ENCODE measurements around the gene SMARCA1.
A peak's percentile ranks its signal among the peaks of the same experiment; 100 is the strongest.

Gene SMARCA1

GRCh38 chrX:129530410-129530809 lies 7.1 kb upstream of the SMARCA1 start:
- DNase-seq (ENCODE audit: low spot score): no peak

GRCh38 chrX:129529685-129530281 lies 6.5 kb upstream of the SMARCA1 start:
- no peak for DNase-seq (ENCODE audit: low spot score)

DNA sequence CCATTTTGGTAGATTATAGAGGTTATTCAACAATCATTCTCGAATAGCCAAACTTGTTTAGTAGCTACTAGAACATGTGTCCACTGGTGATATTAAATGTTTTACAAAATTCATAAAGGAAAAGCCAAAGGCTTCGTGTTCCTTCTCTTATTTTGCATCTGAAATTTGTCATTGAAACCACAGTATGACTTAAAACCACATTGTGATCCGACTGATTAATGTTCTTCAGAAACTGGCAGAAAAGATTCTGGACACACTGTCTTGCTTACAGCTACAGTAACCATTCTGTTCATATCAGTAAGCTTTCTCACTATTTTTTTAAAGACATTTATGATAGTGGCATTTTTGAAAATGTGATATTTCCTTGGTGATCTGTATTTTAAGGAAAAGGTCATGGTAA lies 2.6 kb upstream of the SMARCA1 start:
- DNase-seq (ENCODE audit: low spot score): no peak

- DNase-seq (ENCODE audit: low spot score): no peak
Measured at GRCh38 chrX:129525162-129525561, 1.9 kb upstream of the SMARCA1 start.

DNA sequence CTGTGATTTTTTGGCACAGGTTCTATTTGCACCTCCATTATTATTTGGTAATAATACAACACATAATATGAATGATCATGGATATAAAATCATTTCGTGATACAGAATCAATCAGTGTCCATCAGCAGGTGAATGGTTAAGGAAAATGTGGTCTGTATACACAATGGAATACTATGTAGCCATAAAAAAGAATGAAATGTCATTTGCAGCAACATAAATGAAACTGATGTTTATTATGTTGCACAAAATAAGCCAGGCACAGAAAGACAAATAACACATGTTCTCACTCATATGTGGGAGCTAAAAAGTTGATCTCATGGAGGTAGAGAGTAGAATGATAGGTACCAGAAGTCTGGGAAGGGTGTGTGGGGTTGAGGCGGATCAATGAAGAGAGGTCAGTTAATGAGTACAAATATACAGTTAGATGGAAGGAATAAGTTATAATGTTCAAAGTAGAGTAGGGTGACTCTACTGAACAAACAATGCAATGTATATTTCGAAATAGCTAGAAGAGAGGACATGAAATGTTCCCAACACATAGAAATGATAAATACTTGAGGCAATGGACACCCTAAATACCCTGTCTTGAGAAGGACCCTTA lies 1.1 kb upstream of the SMARCA1 start:
- DNase-seq (ENCODE audit: low spot score): no peak

DNA sequence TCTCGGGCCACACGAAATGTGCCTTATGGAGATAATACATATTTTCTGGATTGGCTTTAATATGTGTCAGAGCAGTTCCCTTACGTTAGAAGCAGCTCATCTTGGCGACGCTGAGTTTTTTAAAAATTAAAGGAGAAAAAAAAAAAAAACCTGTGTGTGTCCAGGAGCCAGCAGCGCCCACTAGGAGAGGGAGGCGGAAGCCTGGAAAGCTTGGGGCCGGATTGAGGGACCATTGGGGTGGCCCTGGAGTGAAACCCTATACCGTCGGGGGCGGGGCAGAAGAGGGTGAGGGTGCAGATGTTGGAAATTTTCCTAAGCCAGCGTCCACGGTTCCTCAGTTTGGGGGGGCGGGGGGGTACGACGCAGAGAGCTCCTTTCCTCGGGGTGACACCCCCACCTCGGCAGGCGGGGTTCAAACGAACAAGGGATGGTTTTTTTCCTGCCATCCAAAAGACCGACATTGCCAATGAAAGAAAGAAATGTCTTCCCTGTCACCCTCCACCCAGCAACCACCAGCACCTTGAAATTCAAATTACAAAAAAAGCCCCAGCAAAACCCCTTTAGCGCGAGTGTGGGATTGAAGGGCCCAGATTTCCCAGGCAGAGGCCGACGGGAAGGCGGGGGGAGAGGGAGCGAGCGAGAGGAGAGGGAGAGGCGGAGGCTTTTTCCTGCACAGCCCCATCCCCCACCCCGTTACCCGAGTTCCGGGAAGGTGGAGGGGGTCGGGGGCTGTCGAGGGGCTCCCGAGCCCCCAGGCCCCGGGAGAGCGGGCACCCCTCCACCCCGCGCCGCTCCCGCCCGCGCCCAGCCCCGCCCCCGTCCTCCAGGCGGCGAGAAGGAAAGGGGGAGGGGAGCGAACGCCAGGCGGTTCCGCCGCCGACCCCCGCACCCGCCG lies 859 bp downstream of the SMARCA1 start:
- peak; percentile 49 for DNase-seq (ENCODE audit: low spot score)

- DNase-seq (ENCODE audit: low spot score): no peak
Measured at GRCh38 chrX:129520151-129520550, 3.1 kb downstream of the SMARCA1 start.

DNA sequence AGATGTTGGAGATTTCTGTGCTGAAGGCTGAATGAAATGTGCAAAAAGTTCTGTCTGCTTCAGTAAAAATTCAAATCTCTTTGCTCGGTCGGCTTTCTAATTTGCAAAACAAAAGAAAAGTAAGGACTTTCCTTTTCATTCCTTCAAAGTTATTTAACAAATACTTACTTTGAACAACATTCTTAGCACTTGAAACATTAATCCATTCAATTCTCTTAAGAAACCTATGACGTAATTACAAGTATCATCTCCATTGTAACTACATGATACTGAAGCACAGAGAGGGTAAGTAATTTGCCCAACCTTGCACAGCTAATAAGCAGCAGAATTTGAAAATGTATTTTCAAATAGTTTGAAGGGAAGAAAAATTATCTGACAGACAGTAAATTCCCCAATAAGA lies 6.9 kb downstream of the SMARCA1 start:
- no peak for DNase-seq (ENCODE audit: low spot score)

DNA sequence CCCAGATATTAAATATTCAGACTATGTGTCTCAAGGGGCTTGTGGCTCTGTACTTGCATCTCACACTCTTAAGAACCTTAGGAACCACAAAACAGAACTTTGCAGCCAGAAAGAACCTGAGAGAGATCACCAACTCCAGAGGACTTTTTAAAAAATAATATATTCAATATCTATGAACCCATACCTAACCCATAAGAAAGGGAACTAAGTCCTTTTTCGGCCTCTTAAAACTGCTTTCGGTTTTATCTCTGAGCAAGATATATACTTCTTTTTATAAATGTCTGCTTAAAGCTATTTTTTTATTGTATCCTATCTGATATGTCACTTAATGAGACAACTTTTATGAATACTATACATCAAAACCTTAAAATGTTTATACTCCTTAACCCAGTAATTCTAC lies 10.9 kb downstream of the SMARCA1 start:
- DNase-seq (ENCODE audit: low spot score): no peak

DNA sequence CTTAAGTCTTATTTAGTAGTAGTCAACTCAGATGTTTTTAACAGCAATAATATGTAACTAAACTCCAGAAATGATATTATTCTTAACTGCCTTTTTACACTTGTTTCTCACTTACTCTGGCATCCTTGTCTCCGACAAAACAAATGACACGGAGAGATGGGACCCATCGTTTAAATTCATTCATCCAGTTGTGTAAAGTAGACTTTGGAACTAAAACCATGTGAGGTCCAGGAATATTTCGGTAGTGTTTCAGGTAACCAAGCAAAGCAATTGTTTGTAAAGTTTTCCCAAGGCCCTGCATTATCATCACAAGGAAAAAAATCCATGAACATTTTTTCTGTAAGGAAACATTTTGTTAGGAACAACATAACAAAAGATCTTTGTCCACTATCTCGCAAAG lies 11.6 kb downstream of the SMARCA1 start:
- no peak for DNase-seq (ENCODE audit: low spot score)

DNA sequence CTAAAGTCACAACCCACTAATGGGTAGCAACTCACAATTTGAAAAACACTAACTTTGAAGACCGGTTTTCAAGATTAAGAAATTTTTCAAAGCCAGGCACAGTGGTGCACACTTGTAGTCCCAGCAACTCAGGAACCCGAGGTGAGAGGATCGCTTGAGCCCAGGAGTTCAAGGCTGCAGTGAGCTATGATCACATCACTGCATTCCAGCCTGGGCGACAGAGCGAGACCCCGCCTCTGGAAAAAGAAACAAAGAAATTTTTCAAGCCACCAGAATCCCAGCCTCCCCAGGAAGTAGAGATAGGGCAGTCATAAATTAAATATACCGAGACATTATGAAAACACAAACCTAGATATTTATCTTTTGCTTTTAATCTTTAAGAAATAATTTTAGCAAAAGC lies 13.0 kb downstream of the SMARCA1 start:
- no peak for DNase-seq (ENCODE audit: low spot score)

DNA sequence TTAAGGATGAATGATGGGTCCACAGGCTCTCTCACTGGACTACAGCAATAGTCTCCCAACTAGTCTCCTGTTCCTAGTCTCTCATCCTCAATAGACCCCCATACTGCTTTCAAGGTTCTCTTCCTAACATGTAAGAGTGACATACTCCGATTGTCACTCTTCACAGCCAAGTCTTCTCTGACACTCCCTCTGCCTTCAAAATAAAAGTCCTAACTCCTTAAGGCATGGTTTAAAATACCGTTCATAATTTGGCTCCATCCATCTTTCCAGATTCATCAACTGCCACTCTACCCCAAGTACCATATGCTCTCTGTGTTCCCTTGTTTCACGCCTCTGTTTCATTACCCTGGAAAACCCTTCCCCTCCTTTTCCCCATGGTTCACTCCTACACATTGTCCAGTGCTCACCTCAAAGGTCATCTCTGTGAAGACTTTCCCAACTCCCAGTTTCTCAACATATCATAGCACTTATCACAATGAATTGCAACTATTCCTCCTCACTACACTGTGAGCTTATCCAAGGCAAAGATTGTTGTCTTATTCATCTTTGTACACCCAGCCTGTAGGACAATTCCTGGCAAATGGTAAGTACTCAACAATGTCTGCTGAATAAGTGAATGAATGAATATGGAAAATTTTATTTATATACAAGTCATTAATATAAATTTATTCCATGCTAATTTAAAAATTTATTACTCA lies 26.0 kb downstream of the SMARCA1 start:
- no peak for DNase-seq (ENCODE audit: low spot score)

DNA sequence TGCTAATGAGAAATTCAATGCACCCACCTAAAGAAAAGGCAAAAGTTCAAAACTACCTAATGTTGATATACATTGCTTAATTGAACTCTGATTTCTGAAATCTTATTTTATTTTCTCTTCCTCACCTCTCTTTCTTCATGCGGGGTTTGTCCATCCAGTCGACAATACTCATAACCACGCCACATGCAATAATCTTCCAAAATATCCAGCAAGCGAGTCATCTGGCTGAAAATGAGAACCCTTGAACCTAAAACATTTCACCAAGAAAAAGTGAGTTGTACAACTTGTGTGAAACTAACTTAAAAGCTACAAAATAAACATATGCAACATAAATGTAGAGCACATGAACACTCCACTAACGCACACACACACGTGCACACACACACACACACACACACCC lies 26.7 kb downstream of the SMARCA1 start:
- no peak for DNase-seq (ENCODE audit: low spot score)

DNA sequence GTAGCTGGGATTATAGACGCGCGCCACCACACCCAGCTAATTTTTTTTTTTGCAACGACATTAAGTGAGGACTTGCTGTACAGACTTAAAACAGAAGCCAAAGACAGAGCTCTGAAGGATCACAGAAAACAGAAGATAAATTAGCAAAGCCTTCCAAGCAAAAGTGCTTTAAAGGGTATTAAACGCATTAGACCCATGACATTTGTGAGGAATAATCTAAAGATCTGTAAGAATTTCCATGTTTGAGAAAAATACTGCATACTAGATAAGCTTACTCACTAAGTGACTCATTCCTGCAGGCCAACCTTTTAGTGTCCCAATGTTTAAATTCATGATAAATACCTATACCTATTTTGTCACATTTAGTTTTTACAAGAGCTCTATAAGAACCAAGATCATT lies 27.4 kb downstream of the SMARCA1 start:
- no peak for DNase-seq (ENCODE audit: low spot score)

GRCh38 chrX:129494887-129495286 lies 28.4 kb downstream of the SMARCA1 start:
- DNase-seq (ENCODE audit: low spot score): no peak

DNA sequence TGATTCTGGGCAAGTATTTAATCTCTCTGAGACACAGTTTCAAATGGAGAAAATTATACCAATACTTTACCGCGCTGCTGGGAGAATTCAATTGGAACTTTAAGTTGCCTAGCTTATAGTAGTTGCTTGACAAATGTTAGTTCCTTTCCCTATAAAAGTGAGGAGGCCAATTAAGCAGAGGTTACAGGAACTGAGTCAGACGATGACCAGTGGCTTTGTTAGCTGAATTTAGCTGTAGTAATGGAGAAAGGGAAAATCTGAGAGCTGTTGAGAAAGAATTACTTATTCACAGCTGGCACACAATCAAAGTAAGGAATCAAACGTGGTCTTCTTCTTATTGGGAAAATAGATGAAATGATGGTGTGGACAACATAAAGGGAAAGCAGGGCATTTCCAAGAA lies 29.6 kb downstream of the SMARCA1 start:
- DNase-seq (ENCODE audit: low spot score): no peak

GRCh38 chrX:129490330-129490729 lies 33.0 kb downstream of the SMARCA1 start:
- DNase-seq (ENCODE audit: low spot score): no peak

DNA sequence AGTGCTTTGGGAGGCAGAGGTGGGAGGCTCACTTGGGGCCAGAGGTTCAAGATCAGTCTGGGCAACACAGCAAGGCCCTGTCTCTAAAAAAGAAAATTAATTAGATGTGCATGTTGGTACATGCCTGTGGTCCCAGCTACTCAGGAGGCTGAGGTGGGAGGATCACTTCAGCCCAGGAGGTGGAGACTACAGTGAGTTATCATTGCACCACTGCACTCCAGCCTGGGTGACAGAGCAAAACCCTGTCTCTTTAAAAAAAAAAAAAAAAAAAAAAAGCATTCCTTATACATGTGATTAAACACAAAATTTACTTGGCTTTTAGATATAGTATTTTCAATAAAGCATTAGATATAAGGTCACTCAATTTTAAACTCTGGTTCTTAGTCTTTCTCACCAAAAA lies 34.9 kb downstream of the SMARCA1 start:
- no peak for DNase-seq (ENCODE audit: low spot score)

DNA sequence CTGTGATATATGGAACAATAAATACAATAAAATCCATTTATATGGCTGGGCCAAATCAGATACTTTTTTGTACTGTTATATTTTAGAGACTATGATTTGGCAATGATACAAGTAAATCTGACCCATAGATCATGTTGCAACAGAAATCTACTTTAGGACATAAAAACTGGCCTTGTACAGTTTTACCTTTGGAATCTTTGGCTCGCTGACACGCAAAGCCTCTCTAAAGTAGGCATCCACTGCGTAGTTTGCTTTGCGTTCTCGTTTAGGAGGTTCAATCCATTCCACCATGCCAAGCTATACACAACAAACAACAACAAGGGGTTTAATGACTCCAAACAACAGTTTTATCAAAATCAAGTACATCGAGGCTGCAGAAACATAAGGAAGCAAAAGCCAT lies 42.4 kb downstream of the SMARCA1 start:
- no peak for DNase-seq (ENCODE audit: low spot score)

- no peak for DNase-seq (ENCODE audit: low spot score)
Measured at GRCh38 chrX:129478516-129478915, 44.8 kb downstream of the SMARCA1 start.

GRCh38 chrX:129472116-129472515 lies 51.2 kb downstream of the SMARCA1 start:
- DNase-seq (ENCODE audit: low spot score): no peak

DNA sequence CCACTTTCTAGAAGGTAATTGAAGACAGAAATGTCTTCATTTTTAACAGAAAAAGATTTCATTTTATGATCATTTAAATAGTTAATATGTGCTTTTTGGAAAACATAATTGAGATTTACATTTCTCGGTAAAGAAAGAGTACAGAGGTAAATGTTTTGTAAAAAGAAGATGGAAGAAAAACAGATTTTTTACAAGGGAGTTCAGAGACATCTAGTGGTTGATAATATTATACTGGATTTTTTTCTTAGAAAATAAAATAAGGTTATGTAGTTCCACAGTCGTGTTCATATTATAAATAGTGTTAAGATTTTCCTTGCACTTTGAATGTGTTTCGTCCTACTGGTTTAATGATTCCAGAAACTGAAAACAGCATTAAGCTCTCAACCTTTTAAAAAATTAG lies 60.6 kb downstream of the SMARCA1 start:
- DNase-seq (ENCODE audit: low spot score): no peak

All from putamen (tissue), 1 donor.